8988T (cell line): ENCODE results near the gene SLC66A3.

ENCODE experiments used
- DNase-seq: peaks from one replicate; pipeline ENCODE4 v3.0.0; 2011

The SLC66A3 gene

DNA sequence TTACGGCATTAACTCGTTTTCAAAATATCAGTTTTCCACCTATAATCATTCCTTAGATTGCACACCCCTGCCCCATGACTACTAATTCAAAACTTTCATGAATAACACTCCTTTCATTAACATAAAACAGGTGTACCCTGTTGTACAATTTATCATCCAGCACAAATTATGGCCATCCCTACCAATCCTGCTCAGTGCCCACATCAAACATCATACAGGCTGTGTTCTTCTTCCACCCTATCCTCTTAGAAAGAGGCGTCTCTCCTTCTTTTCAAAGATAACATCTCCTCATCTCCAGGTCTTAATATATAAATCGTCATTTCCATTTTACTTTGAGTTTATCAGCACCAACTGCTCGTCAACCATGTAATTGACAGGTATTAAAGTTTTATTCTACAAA is 67.6 kb downstream of the SLC66A3 start:
- DNase-seq, result no peak

- no peak for DNase-seq
Measured at GRCh38 chr2:11224887-11225286, 69.6 kb downstream of the SLC66A3 start.

- DNase-seq, result no peak
Measured at GRCh38 chr2:11227595-11227994, 72.3 kb downstream of the SLC66A3 start.
